IMR-90 (cell line): Measurements from ENCODE around the gene CRTC1. TPM values are rescaled to one million over a fixed set of nuclear protein-coding genes. Genes with fewer than 3 reads are reported as not detected.

ENCODE experiments used
- ATAC-seq: fragments of 200-7000 bp; cut with Tn5 transposase; 2 replicates; pipeline ENCODE4 v1.9.1; 2020; ENCODE audit warnings: low read depth, mild to moderate bottlenecking, moderate library complexity
- BruUV-seq: library from RNA; stranded (reverse); fragments of 400-500 nt; replicated peaks from 2 replicates; lab custom pipeline; 2021; lab: Mats Ljungman, UMichigan
- CTCF ChIA-PET: fragments of 300-600 bp; formaldehyde crosslinking; extraction: SDS; loops from one replicate; lab custom pipeline; 2021; ENCODE audit warnings: antibody characterized with exemption; lab: Yijun Ruan, JAX
- POLR2A ChIA-PET: fragments of 300-600 bp; sonication (Branson Sonifier 250); formaldehyde crosslinking; loops from one replicate; lab custom pipeline; 2022; ENCODE audit warnings: antibody characterized with exemption; ENCODE audit not compliant: unreplicated experiment; lab: Charles Lee
- DNase-seq: peaks from one replicate; pipeline ENCODE4 v3.0.0; 2013
- H2AFZ ChIP-seq: replicated peaks from 2 replicates; pipeline ENCODE3; 2013; ENCODE audit warnings: low read length, mild to moderate bottlenecking; ENCODE audit not compliant: poor library complexity
- H2AK5ac ChIP-seq: 2 replicates; pipeline ENCODE4 v1.6.1; 2013; ENCODE audit warnings: low read depth, low read length, inconsistent platforms
- H2AK9ac ChIP-seq: replicated peaks from 2 replicates; pipeline ENCODE3; 2013; ENCODE audit warnings: mild to moderate bottlenecking, low read depth, low read length, moderate library complexity; ENCODE audit not compliant: poor library complexity
- H2BK120ac ChIP-seq: 2 replicates; pipeline ENCODE4 v1.6.1; 2013; ENCODE audit warnings: low read depth, low read length, inconsistent platforms
- H2BK15ac ChIP-seq: 3 replicates; pipeline ENCODE4 v1.6.1; 2013; ENCODE audit warnings: low read depth, low read length, inconsistent platforms
- H2BK20ac ChIP-seq: 2 replicates; pipeline ENCODE4 v1.6.1; 2013; ENCODE audit warnings: low read depth, mild to moderate bottlenecking, inconsistent platforms, low read length, moderate library complexity
- H2BK5ac ChIP-seq: 2 replicates; pipeline ENCODE4 v1.6.1; 2013; ENCODE audit warnings: mild to moderate bottlenecking, low read depth, low read length, inconsistent platforms; ENCODE audit not compliant: poor library complexity, severe bottlenecking
- H3K14ac ChIP-seq: replicated peaks from 2 replicates; pipeline ENCODE4 v1.6.1; 2013; ENCODE audit warnings: low read depth, low read length, inconsistent platforms
- H3K18ac ChIP-seq: 2 replicates; pipeline ENCODE4 v1.6.1; 2013; ENCODE audit warnings: low read depth, low read length, control low read depth
- H3K23ac ChIP-seq: 2 replicates; pipeline ENCODE4 v1.6.1; 2013; ENCODE audit warnings: low read depth, low read length, inconsistent platforms
- H3K27ac ChIP-seq: 2 replicates; pipeline ENCODE4 v1.5.1; 2013; ENCODE audit warnings: mild to moderate bottlenecking, control low read depth, low read length; ENCODE audit not compliant: insufficient read depth
- H3K27me3 ChIP-seq: 2 replicates; pipeline ENCODE4 v1.6.1; 2013; ENCODE audit warnings: low read length; ENCODE audit not compliant: control insufficient read depth, insufficient read depth
- H3K36me3 ChIP-seq: 2 replicates; pipeline ENCODE4 v1.6.1; 2013; ENCODE audit warnings: low read length, mixed read lengths; ENCODE audit not compliant: control insufficient read depth, insufficient read depth
- H3K4ac ChIP-seq: 2 replicates; pipeline ENCODE4 v1.6.1; 2013; ENCODE audit warnings: low read depth, low read length, inconsistent platforms
- H3K4me1 ChIP-seq: 2 replicates; pipeline ENCODE4 v1.6.1; 2013; ENCODE audit warnings: low read length, mixed read lengths; ENCODE audit not compliant: control insufficient read depth, insufficient read depth
- H3K4me2 ChIP-seq: 2 replicates; pipeline ENCODE4 v1.6.1; 2013; ENCODE audit warnings: low read depth, mild to moderate bottlenecking, control low read depth, low read length, moderate library complexity
- H3K4me3 ChIP-seq: 2 replicates; pipeline ENCODE4 v1.5.1; 2013; ENCODE audit warnings: low read depth, mild to moderate bottlenecking, control low read depth, low read length, moderate library complexity; ENCODE audit not compliant: insufficient read depth
- H3K56ac ChIP-seq: 2 replicates; pipeline ENCODE4 v1.6.1; 2013; ENCODE audit warnings: low read length, inconsistent platforms; ENCODE audit not compliant: insufficient read depth; ENCODE audit errors: extremely low read depth
- H3K79me1 ChIP-seq, 2 experiments: 2 replicates each; pipeline ENCODE4 v1.6.1; 2013; ENCODE audit warnings: low read length in 2 of 2, inconsistent platforms in 1 of 2, low read depth in 1 of 2
- H3K9ac ChIP-seq: 2 replicates; pipeline ENCODE4 v1.6.1; 2013; ENCODE audit warnings: low read depth, low read length, control low read depth
- H3K9me1 ChIP-seq: 2 replicates; pipeline ENCODE4 v1.6.1; 2013; ENCODE audit warnings: low read length, inconsistent platforms; ENCODE audit not compliant: insufficient read depth
- H3K9me3 ChIP-seq: 2 replicates; pipeline ENCODE4 v1.6.1; 2013; ENCODE audit warnings: low read length; ENCODE audit not compliant: control insufficient read depth, insufficient read depth
- H4K20me1 ChIP-seq: 2 replicates; pipeline ENCODE4 v1.6.1; 2013; ENCODE audit warnings: low read length, inconsistent platforms; ENCODE audit not compliant: insufficient read depth
- H4K5ac ChIP-seq: 2 replicates; pipeline ENCODE4 v1.6.1; 2013; ENCODE audit warnings: mild to moderate bottlenecking, low read depth, low read length, control low read depth
- H4K8ac ChIP-seq, 2 experiments: 2 replicates each; pipeline ENCODE4 v1.6.1; 2013; ENCODE audit warnings: low read depth in 2 of 2, low read length in 2 of 2, control low read depth in 1 of 2, inconsistent platforms in 1 of 2
- H4K91ac ChIP-seq: 2 replicates; pipeline ENCODE4 v1.6.1; 2013; ENCODE audit warnings: low read depth, low read length, inconsistent platforms; ENCODE audit not compliant: insufficient read depth
- BHLHE40 ChIP-seq: fragments of 150-350 bp; IDR thresholded peaks from 2 replicates; pipeline ENCODE4 v1.6.1; 2016; ENCODE audit warnings: mild to moderate bottlenecking, low read depth, low read length
- CEBPB ChIP-seq: IDR thresholded peaks from 2 replicates; pipeline ENCODE4 v1.6.1; 2012; ENCODE audit warnings: low read depth, low read length, improper control_type of control experiment
- CHD1 ChIP-seq: IDR thresholded peaks from 2 replicates; pipeline ENCODE4 v1.6.1; 2012; ENCODE audit warnings: low read depth, low read length, improper control_type of control experiment
- CTCF ChIP-seq: conservative IDR thresholded peaks from 2 replicates; pipeline ENCODE4 v1.5.1; 2012; ENCODE audit warnings: mild to moderate bottlenecking, low read depth, low read length, improper control_type of control experiment
- ELK1 ChIP-seq: fragments of 150-350 bp; IDR thresholded peaks from 2 replicates; pipeline ENCODE4 v1.6.1; 2016; ENCODE audit warnings: low read depth, mild to moderate bottlenecking, low read length, moderate library complexity, borderline replicate concordance
- FOS ChIP-seq: fragments of 150-350 bp; IDR thresholded peaks from 2 replicates; pipeline ENCODE4 v1.6.1; 2016; ENCODE audit warnings: low read depth, low read length
- MAZ ChIP-seq: IDR thresholded peaks from 2 replicates; pipeline ENCODE4 v1.6.1; 2012; ENCODE audit warnings: low read depth, mild to moderate bottlenecking, low read length, improper control_type of control experiment, moderate library complexity, borderline replicate concordance
- POLR2A ChIP-seq: IDR thresholded peaks from 2 replicates; pipeline ENCODE4 v1.6.1; 2012; ENCODE audit warnings: mild to moderate bottlenecking, low read depth, low read length
- RAD21 ChIP-seq: IDR thresholded peaks from 2 replicates; pipeline ENCODE4 v1.6.1; 2012; ENCODE audit warnings: low read length, improper control_type of control experiment
- RFX5 ChIP-seq: IDR thresholded peaks from 2 replicates; pipeline ENCODE4 v1.8.0; 2012; ENCODE audit warnings: low read depth, mild to moderate bottlenecking, low read length, moderate library complexity
- SMC3 ChIP-seq: fragments of 150-350 bp; IDR thresholded peaks from 2 replicates; pipeline ENCODE4 v1.6.1; 2016; ENCODE audit warnings: low read depth, mild to moderate bottlenecking, antibody characterized with exemption, low read length, moderate library complexity
- WGBS, 2 experiments: methylation state at CpG; one replicate each; pipeline versions ENCODE4 v1.1.5 to v1.1.7; 2013; ENCODE audit warnings: missing lambda C conversion rate in 2 of 2; ENCODE audit not compliant: insufficient read length in 1 of 2; ENCODE audit errors: extremely low coverage in 2 of 2; 5-methylcytosine and 5-hydroxymethylcytosine counted together
- dilution Hi-C: fragments of 300-500 bp; cut with HindIII; formaldehyde crosslinking; loops from one replicate; pipeline ENCODE4 v1.14.3; 2018; ENCODE audit warnings: low sequenced_read_pairs; ENCODE audit not compliant: unreplicated experiment
- in situ Hi-C: fragments of 300-500 bp; cut with MboI; formaldehyde crosslinking; loops from 3 replicates; pipeline ENCODE4 v1.14.3; 2019; ENCODE audit warnings: low sequenced_read_pairs, inconsistent platforms, mixed read lengths
- intact Hi-C: fragments of 100-400 bp; cut with micrococcal nuclease; formaldehyde crosslinking; loops from 2 replicates; pipeline ENCODE4 v1.10.0; 2022
- polyA plus RNA-seq, 3 experiments: library from polyadenylated mRNA; depleted of rRNA; stranded (reverse); fragments of >200 nt; gene quantifications; 2 replicates each; pipeline ENCODE4 v1.2.3, GENCODE V29; 2012; ENCODE audit warnings: low replicate concordance in 1 of 3
- total RNA-seq: library from RNA; depleted of rRNA; stranded (reverse); fragments of >200 nt; gene quantifications from 2 replicates; pipeline ENCODE4 v1.2.3, GENCODE V29; 2012

The CRTC1 gene
- total and polyA plus RNA-seq, 2 of the 4 experiments (the other 2 are of a cell fraction), result 0.18 to 5.7 TPM

GRCh38 chr19:18772620-18773587 is 89.4 kb downstream of the CRTC1 start (continued):
- TF ChIP-seq CTCF, result no peak

GRCh38 chr19:18773682-18774081 is 90.2 kb downstream of the CRTC1 start:
- no peak overlapping the region for H2AK9ac ChIP-seq
- no peak overlapping the region for H4K8ac ChIP-seq
- peaks cover 14% of the 10 kb centered on the region for H3K4me1 ChIP-seq
- H3K4ac ChIP-seq, result no peak overlapping the region
- no peaks in the 10 kb centered on the region for H3K79me1 ChIP-seq
- H3K4me2 ChIP-seq, result no peak overlapping the region
- H3K9me1 ChIP-seq, result peaks cover 6% of the 10 kb centered on the region; the same call in 1 of the 2 replicates
- dilution Hi-C loops (no loop called here), in situ Hi-C loops (no loop called here), intact Hi-C loops (no loop called here)
- DNase-seq (no peak), ATAC-seq (no peak)
- TF ChIP-seq SMC3 (no peak), BHLHE40 (no peak), FOS (no peak), RFX5 (no peak), POLR2A (no peak), RAD21 (no peak), CEBPB (no peak), CHD1 (no peak), ELK1 (no peak), MAZ (no peak)
- H2BK15ac ChIP-seq, result no peak overlapping the region
- 47% methylated on average over 2 of the region's 9 CpGs; no CpG with 5 or more reads in 1 of the 2 experiments for WGBS, 2 experiments
- H3K36me3 ChIP-seq, result no peaks in the 10 kb centered on the region; the same call in 1 of the 2 replicates
- no peak overlapping the region for H4K5ac ChIP-seq
- BruUV-seq, result no TSS peak
- CTCF ChIA-PET, result no interaction called here
- H3K18ac ChIP-seq, result no peak overlapping the region
- POLR2A ChIA-PET, result no interaction called here
- no peak overlapping the region for H3K14ac ChIP-seq
- H3K27me3 ChIP-seq, result no peaks in the 10 kb centered on the region
- H3K9ac ChIP-seq, result no peak overlapping the region
- H4K20me1 ChIP-seq, result peaks cover 16% of the 10 kb centered on the region
- H2BK120ac ChIP-seq, result no peak overlapping the region
- no peak overlapping the region for H3K4me3 ChIP-seq
- no peak overlapping the region for H2AK5ac ChIP-seq
- no peak overlapping the region for H3K56ac ChIP-seq
- H3K27ac ChIP-seq, result no peak overlapping the region
- H3K9me3 ChIP-seq, result no peaks in the 10 kb centered on the region
- no peak overlapping the region for H2AFZ ChIP-seq
- H4K91ac ChIP-seq, result no peak overlapping the region
- no peak overlapping the region for H2BK5ac ChIP-seq
- no peak overlapping the region for H2BK20ac ChIP-seq
- no peak overlapping the region for H3K23ac ChIP-seq
